ENCODE results near the gene SIDT2. TPM values are rescaled to one million over a fixed set of nuclear protein-coding genes. Genes with fewer than 3 reads are reported as not detected.

SIDT2 gene
- total RNA-seq, 2 experiments from 2014 or later, result 21.5 to 26.0 TPM

DNA sequence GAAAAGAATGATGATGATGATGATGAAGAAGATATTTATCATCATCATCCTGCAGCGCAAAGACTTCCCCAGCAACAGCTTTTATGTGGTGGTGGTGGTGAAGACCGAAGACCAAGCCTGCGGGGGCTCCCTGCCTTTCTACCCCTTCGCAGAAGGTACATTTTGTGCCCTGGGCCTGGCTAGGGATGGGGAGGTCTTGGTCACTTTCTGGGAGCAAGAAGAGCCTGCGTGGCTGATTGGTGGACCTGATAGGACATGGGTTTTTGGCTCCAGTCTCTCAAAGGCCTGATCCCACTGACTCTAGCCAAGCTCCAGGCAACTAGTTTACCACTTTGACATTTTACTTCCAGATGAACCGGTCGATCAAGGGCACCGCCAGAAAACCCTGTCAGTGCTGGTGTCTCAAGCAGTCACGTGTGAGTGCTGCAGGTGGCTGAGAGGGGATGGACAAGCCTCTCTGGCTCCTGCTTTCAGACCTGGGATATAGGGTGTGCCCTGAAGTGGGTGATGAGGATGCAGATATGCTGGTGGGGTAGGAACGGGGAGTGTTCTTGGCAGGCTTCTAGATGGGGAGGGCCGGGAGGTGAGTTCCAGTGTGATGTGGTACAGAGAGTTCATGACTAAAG is 5.3 kb downstream of the SIDT2 start:
- Mint-ChIP-seq H3K27me3 (no peaks in the 10 kb centered on the region), H3K36me3 (peaks cover 1% of the 10 kb centered on the region), H3K4me1 (ENCODE audit: low read depth) (peaks cover 20% of the 10 kb centered on the region), H3K27ac (no peak overlapping the region), H3K9me3 (no peaks in the 10 kb centered on the region), H3K4me3 (no peak overlapping the region)
- intact Hi-C loops (cut with micrococcal nuclease), result no loop called here
- ChIA-PET CTCF (interaction anchor here (0.7 kb wide), 1 partner anchor 27 kb away, joined by 3 read pairs; no protein-coding TSS in a partner anchor), POLR2A (no interaction called here)
- peak; percentile 6 for DNase-seq

DNA sequence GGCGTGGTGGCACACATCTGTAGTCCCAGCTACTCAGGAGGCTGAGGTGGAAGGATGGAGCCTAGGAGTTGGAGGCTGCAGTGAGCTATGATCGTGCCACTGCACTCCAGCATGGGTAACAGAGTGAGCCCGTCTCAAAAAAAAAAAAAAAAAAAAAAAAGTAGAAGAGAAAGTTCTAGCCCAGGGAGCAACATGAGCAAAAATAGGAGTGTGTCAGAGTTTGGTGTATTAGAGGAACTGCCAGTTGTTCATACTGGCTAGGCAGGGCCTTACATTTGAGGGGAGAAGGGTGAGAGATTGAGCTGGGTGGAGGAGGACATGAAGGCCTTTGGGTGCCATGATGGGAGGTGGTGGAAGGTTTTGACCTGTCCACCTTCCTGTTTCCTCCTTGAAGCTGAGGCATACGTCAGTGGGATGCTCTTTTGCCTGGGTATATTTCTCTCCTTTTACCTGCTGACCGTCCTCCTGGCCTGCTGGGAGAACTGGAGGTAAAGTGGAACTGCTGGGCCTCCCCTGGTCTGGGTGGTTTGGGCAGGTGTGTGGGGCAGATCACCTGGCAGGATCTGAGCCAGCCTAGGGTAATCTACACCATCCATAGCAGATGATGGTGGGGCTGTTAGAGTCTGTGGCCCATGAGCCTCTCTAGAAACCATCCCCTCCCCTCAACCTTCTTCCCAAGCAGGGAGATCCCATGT is 7.3 kb downstream of the SIDT2 start:
- H3K27ac Mint-ChIP-seq, result peak overlapping the region; percentile 6
- H3K4me1 Mint-ChIP-seq (ENCODE audit: low read depth), result peaks cover 5% of the 10 kb centered on the region
- H3K36me3 Mint-ChIP-seq, result peaks cover 1% of the 10 kb centered on the region
- no peaks in the 10 kb centered on the region for H3K27me3 Mint-ChIP-seq
- peak; percentile 2 for DNase-seq
- H3K4me3 Mint-ChIP-seq, result no peak overlapping the region
- H3K9me3 Mint-ChIP-seq, result no peaks in the 10 kb centered on the region
- ChIA-PET CTCF (no interaction called here), POLR2A (interaction anchor here (0.6 kb wide), 1 partner anchor 182 kb away, joined by 3 read pairs; no protein-coding TSS in a partner anchor)
- intact Hi-C loops (cut with micrococcal nuclease), result no loop called here

DNA sequence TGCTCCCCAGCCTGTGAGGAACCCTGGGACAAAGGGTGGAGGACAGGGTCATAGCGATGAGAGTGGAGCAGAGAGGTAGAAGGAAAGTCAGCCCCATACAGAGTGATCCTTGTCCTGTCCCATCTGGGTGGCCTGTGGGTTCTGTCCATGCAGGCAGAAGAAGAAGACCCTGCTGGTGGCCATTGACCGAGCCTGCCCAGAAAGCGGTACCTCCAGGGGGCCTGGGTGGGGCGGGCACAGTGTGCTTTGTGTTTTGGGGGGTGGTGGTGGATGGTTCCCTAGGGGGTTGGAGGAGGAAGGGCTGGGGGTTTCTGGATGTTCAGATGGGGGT is 7.9 kb downstream of the SIDT2 start:
- Mint-ChIP-seq H3K27me3 (no peaks in the 10 kb centered on the region), H3K4me3 (no peak overlapping the region), H3K4me1 (ENCODE audit: low read depth) (no peaks in the 10 kb centered on the region), H3K9me3 (no peaks in the 10 kb centered on the region), H3K27ac (peak overlapping the region; percentile 6), H3K36me3 (peaks cover 1% of the 10 kb centered on the region)
- POLR2A ChIA-PET, result no interaction called here
- intact Hi-C loops (cut with micrococcal nuclease), result no loop called here
- CTCF ChIA-PET, result no interaction called here
- peak; percentile 4 for DNase-seq

- no peak for DNase-seq
- ChIA-PET CTCF (no interaction called here), POLR2A (no interaction called here)
- no peaks in the 10 kb centered on the region for H3K27me3 Mint-ChIP-seq
- no peak overlapping the region for H3K27ac Mint-ChIP-seq
- H3K4me1 Mint-ChIP-seq (ENCODE audit: low read depth), result no peaks in the 10 kb centered on the region
- peaks cover 1% of the 10 kb centered on the region for H3K36me3 Mint-ChIP-seq
- H3K4me3 Mint-ChIP-seq, result no peak overlapping the region
- intact Hi-C loops (cut with micrococcal nuclease), result no loop called here
- H3K9me3 Mint-ChIP-seq, result no peaks in the 10 kb centered on the region
Measured at GRCh38 chr11:117187007-117187406, 8.5 kb downstream of the SIDT2 start.

DNA sequence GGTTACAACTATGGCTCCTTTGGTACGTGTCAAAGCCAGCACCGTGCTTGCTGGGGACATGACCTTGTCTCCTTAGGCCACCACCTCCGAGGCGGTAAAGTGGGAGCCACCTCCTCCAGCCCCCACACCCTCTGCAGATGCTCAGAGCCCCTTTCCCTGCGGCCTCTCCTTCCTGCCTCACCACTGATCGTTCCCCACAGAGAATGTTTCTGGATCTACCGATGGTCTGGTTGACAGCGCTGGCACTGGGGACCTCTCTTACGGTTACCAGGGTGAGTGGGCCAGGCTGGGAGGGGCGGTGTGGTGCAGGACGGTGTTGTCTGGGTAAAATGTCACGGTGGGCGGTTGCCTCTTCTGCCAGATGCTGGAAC is 8.9 kb downstream of the SIDT2 start:
- no peak overlapping the region for H3K4me3 Mint-ChIP-seq
- H3K27me3 Mint-ChIP-seq, result no peaks in the 10 kb centered on the region
- CTCF ChIA-PET, result no interaction called here
- DNase-seq, result peak; percentile 8
- H3K27ac Mint-ChIP-seq, result no peak overlapping the region
- POLR2A ChIA-PET, result no interaction called here
- H3K9me3 Mint-ChIP-seq, result no peaks in the 10 kb centered on the region
- H3K36me3 Mint-ChIP-seq, result peaks cover 1% of the 10 kb centered on the region
- H3K4me1 Mint-ChIP-seq (ENCODE audit: low read depth), result no peaks in the 10 kb centered on the region
- intact Hi-C loops (cut with micrococcal nuclease), result no loop called here

- Mint-ChIP-seq H3K4me3 (no peak overlapping the region), H3K36me3 (peaks cover 1% of the 10 kb centered on the region), H3K4me1 (ENCODE audit: low read depth) (no peaks in the 10 kb centered on the region), H3K27me3 (no peaks in the 10 kb centered on the region), H3K27ac (no peak overlapping the region), H3K9me3 (no peaks in the 10 kb centered on the region)
- ChIA-PET POLR2A (no interaction called here), CTCF (interaction anchor here (0.9 kb wide), 1 partner anchor 39 kb away, joined by 3 read pairs; no protein-coding TSS in a partner anchor)
- DNase-seq, result peak; percentile 6
- intact Hi-C loops (cut with micrococcal nuclease), result no loop called here
Measured at GRCh38 chr11:117187799-117188481, 9.4 kb downstream of the SIDT2 start.

DNA sequence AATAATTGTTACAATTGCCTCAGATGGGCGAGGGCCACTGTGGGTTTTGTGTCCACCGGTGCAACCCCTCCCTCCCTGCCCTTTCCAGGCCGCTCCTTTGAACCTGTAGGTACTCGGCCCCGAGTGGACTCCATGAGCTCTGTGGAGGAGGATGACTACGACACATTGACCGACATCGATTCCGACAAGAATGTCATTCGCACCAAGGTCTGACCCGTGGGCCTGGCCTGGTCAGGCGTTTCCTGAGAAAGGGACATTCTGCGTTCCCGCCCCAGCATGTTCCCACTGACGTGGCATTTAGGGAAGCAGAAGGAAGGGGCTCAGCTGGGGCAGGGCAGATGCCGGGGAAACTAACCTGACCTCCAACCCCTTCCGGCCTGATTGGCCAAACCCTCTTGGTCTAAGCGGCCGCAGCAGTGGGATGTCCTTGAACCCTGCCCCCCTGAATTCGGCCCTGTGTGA is 10.1 kb downstream of the SIDT2 start:
- Mint-ChIP-seq H3K27me3 (no peaks in the 10 kb centered on the region), H3K4me1 (ENCODE audit: low read depth) (no peaks in the 10 kb centered on the region), H3K9me3 (no peaks in the 10 kb centered on the region), H3K36me3 (peaks cover 1% of the 10 kb centered on the region), H3K4me3 (no peak overlapping the region), H3K27ac (no peak overlapping the region)
- ChIA-PET CTCF (interaction anchor here (0.9 kb wide), 1 partner anchor 39 kb away, joined by 3 read pairs; no protein-coding TSS in a partner anchor), POLR2A (no interaction called here)
- intact Hi-C loops (cut with micrococcal nuclease), result no loop called here
- DNase-seq, result no peak

DNA sequence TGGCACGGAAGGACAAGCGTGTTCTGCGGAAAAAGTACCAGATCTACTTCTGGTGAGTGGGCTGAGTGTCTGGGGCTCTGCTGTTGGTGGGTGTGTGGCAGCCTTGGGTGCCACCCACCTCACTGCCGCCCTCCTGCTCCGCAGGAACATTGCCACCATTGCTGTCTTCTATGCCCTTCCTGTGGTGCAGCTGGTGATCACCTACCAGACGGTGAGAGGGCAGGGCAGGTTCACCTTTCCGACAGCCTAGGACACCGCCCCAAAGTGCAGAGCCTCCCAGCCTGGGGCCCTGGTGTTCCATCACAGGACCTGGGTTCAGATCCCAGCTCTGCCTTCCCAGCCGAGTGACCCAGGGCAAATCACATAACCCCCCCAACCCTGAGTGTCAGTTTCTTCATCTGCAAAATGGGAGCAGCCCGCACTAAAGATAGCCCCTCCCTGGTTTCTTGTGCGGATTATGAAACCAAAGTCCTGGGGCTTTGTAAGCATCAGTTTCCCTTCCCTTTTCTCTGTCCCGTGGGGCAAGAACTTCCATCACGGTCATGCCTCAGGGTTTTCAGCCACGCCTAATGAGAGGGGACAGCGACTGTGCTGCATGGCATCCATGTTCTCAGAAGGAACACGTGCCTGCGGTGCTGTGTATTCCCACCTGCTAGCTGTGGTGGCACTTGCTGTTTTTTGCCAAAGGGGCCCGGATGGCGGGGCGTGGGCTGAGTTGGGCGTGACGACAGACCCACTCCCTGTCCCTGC is 10.8 kb downstream of the SIDT2 start:
- ChIA-PET CTCF (interaction anchor here (1.5 kb wide), 1 partner anchor 9 kb away, joined by 5 read pairs; no protein-coding TSS in a partner anchor), POLR2A (no interaction called here)
- Mint-ChIP-seq H3K4me3 (no peak overlapping the region), H3K36me3 (peaks cover 1% of the 10 kb centered on the region), H3K9me3 (no peaks in the 10 kb centered on the region), H3K27me3 (no peaks in the 10 kb centered on the region), H3K4me1 (ENCODE audit: low read depth) (no peaks in the 10 kb centered on the region), H3K27ac (no peak overlapping the region)
- intact Hi-C loops (cut with micrococcal nuclease), result no loop called here
- no peak for DNase-seq

GRCh38 chr11:117189941-117190544 is 11.5 kb downstream of the SIDT2 start:
- H3K9me3 Mint-ChIP-seq, result no peaks in the 10 kb centered on the region
- ChIA-PET POLR2A (no interaction called here), CTCF (interaction anchor here (1.5 kb wide), 1 partner anchor 10 kb away, joined by 5 read pairs; no protein-coding TSS in a partner anchor)
- H3K27ac Mint-ChIP-seq, result no peak overlapping the region
- no peak for DNase-seq
- H3K36me3 Mint-ChIP-seq, result peaks cover 1% of the 10 kb centered on the region
- H3K4me3 Mint-ChIP-seq, result no peak overlapping the region
- no peaks in the 10 kb centered on the region for H3K4me1 Mint-ChIP-seq (ENCODE audit: low read depth)
- intact Hi-C loops (cut with micrococcal nuclease), result no loop called here
- H3K27me3 Mint-ChIP-seq, result no peaks in the 10 kb centered on the region

GRCh38 chr11:117191680-117192400 is 13.3 kb downstream of the SIDT2 start:
- POLR2A ChIA-PET, result no interaction called here
- CTCF ChIA-PET, result interaction anchor here (1.2 kb wide), 1 partner anchor 11 kb away, joined by 3 read pairs; no protein-coding TSS in a partner anchor
- intact Hi-C loops (cut with micrococcal nuclease), result no loop called here

DNA sequence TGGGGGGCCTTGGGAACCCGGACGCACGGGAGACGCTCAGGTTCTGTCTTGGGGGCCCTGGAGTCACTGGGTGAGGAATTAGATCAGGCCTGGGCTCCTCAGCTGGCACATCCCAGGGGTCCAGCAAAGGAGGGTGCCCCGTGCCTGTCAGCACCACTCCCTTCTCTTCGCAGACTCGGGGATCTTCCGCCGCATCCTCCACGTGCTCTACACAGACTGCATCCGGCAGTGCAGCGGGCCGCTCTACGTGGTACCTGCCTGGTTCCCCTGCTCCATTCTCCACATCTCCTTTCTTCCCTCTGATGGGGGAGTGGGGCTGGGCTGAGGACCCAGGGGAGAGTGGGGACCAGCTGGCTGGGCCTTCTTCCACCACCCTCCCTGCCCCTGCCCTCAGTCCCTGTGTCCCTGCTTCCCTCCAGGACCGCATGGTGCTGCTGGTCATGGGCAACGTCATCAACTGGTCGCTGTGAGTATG is 13.9 kb downstream of the SIDT2 start:
- CTCF ChIA-PET, result interaction anchor here (1.2 kb wide), 1 partner anchor 12 kb away, joined by 3 read pairs; no protein-coding TSS in a partner anchor
- Mint-ChIP-seq H3K9me3 (no peaks in the 10 kb centered on the region), H3K36me3 (no peaks in the 10 kb centered on the region), H3K4me1 (ENCODE audit: low read depth) (no peaks in the 10 kb centered on the region), H3K27me3 (no peaks in the 10 kb centered on the region), H3K4me3 (no peak overlapping the region), H3K27ac (no peak overlapping the region)
- POLR2A ChIA-PET, result no interaction called here
- intact Hi-C loops (cut with micrococcal nuclease), result no loop called here
- DNase-seq, result no peak

More at GRCh38 chr11:117191680-117192400, 13.3 kb downstream of the SIDT2 start:
- H3K27ac Mint-ChIP-seq, result no peak overlapping the region
- H3K36me3 Mint-ChIP-seq, result no peaks in the 10 kb centered on the region
- no peak overlapping the region for H3K4me3 Mint-ChIP-seq
- H3K4me1 Mint-ChIP-seq (ENCODE audit: low read depth), result no peaks in the 10 kb centered on the region
- H3K9me3 Mint-ChIP-seq, result no peaks in the 10 kb centered on the region
- H3K27me3 Mint-ChIP-seq, result no peaks in the 10 kb centered on the region
- DNase-seq, result no peak

All from activated CD4-positive, alpha-beta memory T cell treated with anti-CD3 and anti-CD28 coated beads for 36 hours (primary cell).